GM19328 (cell line): Measurements from ENCODE around the gene DENND1A.

Experiments used
- ATAC-seq: cut with Tn5 transposase; IDR thresholded peaks from one replicate; pipeline ENCODE4 v1.9.1; 2021; ENCODE audit warnings: mild to moderate bottlenecking, moderate library complexity; ENCODE audit not compliant: unreplicated experiment

The DENND1A gene

DNA sequence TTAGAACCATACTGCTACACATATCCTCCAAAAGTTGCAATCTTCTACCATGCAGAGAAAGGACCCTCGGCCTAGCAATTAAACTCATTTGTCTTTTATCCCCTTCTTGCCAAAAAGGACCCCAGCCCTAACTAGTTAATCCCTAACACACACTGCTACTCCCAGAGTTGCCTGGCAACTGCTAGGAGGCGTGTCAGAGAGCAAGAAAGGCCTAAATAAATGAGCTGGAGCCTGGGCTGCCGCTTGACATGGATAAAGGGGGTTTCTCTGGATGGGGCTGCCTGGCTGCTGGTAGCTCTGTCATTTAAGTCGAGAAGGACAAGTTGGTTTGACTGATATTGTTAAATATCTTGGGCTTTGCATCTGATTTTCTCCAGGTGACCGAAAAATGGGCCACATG is 379.1 kb downstream of the DENND1A start:
- ATAC-seq = no peak

DNA sequence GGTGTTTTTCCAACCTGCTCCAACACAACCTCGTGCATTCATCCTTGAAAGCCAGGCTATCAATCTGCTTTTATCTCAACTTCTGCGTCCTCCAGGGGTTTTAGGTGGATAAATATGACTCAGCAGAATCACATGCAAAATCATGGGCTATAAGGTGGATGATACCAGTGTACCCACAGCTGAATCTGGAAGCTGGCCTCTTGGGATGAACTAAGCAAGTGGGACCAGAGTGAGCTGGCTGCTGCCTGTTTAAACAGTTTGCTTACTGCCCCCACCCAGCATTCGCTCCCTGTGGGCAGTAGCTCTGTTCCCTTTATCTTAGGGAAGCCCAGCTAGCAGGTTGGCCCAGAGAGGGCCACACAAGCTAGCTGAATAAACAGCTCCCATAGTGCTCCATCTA is 379.9 kb downstream of the DENND1A start:
- ATAC-seq = no peak

DNA sequence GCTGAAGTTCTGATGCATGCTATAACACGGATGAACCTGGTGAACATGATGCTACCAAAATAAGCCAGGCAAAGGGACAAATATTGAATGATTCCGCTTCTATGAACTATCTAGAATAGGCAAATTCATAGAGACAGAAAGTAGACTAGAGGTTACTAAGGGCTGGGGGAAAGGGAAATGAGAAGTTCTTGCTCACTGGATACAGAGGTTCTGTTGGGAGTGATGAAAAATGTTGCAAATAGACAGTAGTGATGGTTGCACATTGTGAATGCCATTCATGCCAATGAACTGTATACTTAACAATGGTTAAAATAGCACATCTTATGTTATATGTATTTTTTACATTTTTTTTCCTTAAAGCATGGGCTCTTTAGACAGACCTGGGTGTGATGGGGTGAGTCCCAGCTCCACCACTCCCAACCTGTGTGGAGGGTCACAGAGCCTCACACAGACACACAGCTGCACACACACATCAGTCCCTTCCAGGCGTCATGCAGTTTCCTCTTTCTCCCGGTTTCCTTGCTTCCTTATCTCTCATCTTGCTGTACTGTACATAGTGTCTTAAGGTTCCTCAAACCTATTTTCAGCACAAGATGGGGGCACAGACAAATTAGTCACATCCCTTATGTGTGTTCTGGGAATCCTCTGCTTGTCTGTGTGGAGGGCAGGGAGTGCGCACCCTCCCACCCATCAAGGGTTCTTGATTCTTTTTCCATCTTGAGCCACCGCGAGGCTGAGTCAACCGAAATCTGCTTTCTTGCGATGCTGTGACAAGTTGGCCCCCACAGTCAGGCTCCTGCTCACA is 381.0 kb downstream of the DENND1A start:
- no peak for ATAC-seq

DNA sequence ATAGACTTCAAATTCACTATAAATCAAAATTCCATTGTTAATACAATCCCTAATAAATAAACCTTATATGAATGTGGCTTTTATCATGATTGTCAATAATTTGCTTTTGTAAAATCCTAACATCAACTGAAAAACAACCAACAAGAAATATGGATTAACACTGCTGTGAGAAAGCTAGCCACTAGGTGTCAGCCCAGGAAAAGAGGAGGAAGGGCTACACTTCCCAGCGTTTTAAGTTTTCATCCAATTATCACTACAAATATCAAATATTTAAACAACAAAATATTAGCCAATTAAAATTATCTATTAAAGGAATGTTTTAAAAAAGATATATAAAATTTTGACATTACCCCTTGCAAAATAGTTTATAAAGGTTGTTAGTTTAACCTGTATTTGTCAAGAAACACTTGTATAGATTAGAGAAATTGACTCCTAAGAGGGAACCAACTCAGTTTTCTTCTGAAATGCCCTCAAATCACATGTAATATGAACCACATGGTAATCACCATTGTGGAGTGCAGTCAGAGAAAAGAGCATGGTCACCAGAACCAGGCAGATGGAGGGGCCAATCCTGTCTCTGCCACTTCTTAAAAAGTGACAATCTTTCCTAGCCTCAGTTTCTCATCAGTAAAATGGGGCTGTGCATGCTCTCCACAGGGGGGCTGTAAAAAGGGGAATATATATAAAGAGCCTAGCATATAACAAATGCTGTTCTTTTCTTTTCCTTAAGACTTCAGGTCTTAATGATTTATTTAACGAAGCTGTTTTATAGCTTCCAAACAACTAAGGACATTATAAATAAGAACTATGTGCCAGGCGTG is 385.7 kb downstream of the DENND1A start:
- ATAC-seq = no peak

DNA sequence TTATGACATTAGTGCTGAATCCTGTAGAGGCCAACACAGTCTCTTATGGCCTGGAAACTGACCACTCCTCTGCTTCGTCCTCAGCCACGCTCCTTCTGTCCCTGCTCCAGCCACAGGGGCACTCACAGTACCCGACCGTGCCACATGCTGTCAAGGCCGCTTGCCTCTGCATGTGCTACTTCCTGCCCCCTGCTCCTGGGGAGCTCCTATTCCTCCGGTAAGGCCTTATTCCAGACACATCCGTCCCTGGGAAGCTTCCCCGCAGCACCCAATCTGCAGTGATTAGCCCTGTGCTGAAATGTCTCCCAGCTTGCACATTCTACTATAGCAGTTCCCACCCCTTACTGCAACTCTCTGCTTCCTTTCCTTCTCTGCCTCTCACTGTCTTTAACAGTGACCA is 386.4 kb downstream of the DENND1A start:
- ATAC-seq = no peak

DNA sequence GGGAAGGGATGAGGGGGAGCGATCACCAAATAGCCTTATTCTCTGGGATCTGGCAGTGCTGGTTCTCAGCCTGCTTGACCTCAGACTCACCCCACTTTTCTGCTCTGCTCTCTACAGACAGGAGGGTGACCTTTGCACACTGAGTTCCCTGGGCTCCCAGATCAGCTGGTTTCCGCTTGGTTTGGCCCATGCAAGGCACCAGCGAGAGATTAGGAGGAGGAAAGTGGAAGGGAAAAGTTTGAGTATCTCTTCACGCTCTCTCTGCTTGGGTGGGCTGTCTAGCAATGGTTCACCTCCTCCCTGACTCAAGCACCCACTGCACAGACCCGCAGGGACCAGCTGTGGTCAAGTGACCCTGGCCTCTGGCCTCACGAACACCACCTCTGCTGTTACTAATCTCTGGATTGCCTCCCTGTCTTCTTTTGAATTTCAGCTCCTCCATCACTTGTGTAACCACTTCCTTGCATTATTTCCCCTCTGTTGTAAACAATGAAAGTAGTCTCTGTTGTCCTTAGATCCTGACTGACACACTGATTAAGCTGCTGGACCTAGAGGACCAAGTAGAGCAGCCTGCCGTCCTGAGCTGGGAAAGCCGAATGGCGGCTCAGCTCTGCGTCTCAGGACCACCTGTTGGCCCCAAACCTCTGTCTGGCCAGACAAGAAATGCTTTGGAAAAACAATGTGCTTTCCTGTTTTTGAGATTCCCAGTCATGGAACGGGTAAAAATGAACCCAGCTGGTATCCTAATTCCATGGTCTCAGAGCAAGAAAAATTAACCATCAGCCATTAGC is 387.3 kb downstream of the DENND1A start:
- no peak for ATAC-seq

DNA sequence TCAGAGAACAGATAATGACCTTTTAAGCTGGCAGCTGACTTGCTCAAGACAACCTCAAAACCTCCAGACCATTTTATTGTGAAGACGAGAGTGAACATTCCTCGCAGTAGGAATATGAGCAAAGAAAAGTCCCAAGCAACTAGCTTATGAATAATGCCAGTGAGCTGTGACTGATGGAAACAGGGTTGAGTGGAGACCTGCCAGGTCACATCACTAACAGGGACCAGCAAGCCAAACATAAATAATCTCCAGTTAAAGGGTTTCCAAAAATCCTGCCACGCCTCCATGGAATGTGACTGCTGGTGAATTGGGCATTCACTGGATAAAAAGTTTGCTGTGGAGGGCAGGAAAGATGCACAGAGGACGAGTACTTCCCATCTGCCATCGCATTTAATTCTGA is 388.5 kb downstream of the DENND1A start:
- no peak for ATAC-seq

DNA sequence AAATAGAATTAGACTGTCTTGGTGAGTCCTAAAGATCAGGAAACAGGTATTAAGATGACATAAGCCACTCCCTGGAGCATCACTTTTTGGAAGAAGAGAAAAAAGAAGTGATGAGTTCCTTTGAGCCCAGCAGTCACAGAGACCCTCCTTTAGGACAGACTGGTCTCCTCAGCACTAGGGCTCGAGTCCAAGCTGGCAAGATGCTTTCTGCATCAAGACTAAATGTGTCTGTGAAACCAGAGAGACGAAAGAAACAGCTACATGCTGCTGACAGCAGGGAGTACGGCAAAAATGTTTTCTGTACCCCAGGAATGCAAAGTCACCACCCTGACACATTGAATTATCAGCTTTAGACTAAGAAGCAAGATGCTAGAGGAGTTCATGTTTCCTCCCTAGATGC is 389.5 kb downstream of the DENND1A start:
- ATAC-seq = no peak

DNA sequence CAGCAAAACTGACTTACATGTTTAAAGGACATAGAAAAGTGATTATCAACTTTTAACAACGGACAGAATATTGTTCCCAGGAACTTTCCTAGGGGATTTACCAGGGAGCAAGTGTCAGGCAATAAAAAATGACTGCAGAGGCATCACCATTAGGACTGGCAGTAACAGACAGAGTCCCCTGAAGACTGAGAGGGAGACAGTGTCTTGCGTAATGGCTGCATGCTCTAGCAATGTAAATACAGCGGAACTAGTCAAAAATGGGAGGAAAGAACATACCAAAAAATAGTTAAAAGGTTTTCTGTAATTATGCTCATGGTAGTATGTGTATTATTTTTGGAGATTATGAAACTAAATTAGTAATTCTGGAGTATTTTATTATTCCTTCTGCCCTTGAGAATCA is 392.1 kb downstream of the DENND1A start:
- ATAC-seq = no peak

DNA sequence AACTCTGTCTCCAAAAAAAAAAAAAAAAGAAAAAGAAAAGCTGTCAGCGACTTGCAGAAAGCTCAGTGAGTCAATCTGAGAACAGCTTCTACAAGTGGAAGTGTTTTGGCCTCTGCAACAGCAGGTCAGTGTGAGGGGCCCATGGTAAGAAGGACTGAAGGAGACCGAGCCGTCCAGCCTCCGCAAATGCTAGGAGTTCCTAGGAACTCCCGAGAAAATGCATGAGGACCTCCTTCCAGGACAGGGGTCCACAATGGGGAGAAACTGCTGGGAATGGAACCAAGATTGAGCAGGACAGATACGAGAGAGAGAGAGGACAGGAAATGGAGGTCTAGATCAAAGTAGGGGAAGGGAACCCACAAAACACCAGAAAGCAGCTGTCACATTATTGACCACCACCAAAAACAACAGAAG is 393.5 kb downstream of the DENND1A start:
- ATAC-seq = no peak

DNA sequence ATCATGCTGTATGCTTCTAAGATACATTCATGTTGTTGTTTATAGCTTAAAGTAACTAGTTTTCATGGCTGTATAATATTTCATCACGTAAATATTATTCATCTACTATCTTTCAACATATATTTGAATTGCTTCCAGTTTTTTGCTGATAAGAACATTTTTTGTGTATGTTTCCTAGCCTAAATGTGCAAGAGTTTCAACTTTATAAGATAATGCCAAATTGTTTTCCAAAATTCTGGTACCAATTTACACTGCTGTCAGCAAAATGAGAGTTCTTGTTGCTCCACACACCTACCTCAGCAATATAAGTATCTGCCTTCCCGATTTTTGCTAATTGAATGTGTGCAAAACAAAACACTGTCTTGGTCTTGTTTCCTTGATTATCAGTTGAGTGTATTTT is 395.6 kb downstream of the DENND1A start:
- ATAC-seq = no peak

DNA sequence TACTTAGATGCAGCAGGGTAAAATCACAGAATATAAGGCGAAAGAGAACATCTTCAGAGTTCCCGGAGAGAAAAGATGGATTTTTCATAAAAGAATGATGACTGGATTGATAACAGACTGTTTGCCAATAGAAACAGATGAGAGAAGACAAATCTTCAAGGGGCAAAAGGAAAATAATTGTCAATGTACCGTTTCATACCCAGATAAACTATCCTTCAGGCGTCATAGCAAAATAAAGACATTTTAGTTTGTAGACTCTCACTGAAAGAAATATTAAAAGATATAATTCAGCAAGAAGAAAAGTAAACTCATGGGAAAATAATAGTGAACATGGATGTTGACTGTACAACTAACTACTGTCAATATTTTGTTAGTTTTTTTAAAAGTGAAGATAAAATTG is 399.7 kb downstream of the DENND1A start:
- ATAC-seq = no peak

DNA sequence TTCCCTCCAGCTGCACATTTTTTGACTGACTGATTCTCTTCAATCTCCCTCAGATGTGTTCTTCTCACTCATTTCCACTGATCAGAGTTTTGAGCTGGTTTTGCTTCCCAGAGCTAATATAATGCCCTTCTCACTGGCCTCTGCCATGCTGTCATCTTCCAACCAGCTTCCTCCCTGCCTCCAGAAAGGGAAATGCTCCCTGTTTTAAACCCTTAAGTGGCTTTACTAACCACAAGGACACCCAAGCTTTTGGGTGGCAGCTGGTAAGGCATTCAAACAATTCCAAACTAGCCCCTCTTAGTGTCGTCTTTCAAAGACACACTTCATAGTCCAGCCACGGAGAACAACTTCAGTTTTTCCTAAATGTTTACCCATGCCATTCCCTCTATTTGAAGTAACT is 401.4 kb downstream of the DENND1A start:
- no peak for ATAC-seq

DNA sequence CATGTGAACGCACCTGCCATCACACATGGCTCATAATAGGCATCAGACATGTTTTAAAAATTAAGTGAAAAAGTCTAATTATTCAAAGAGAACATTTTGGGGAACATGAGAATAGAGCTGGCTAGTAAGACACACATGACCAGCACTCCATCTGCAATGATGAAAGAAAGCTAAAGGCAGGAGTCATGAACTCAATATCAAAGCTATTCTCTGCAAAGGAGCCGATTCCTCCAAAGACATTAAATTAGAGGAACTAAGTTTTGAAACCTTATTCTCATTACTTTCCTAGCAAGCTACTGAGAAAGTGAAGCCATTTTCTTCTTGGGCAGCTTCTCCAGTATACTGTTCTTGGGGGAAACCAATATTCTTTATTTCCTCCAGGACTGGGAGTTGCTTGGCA is 401.9 kb downstream of the DENND1A start:
- ATAC-seq = no peak

DNA sequence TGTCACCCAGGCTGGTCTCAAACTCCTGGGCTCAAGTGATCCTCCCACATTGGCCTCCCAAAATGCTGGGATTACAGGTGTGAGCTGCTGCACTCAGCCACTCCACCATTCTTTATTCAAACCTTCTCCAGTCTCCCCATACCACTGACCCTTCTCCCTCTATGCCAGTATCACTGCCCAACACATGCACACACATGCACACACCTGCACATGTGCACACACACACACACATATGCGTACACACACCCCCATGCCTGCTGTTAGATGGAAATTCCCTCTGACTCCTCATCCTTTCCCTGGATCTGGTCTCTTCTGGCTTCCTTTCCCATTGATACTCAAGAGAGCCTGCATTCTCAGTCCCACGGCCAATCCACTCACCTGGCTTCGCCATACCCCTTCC is 404.0 kb downstream of the DENND1A start:
- ATAC-seq = no peak

DNA sequence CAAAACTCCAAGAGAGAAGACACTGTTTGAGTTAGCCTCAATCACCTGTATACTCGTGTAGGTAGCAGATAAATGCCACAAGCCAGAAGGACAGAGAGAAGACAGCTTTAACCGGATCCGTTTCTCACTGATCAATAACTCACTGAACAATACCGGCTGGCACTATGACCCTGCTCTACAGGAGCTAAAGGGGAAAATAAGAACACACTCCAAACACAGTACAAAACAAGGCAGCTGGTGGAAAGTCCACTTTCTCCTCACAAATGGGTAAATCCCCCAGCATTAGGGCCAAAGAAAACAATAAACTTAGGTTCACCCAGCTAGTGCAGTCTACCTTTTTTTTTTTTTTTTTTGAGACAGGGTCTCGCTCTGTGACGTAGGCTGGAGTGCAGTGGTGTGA is 404.5 kb downstream of the DENND1A start:
- no peak for ATAC-seq

DNA sequence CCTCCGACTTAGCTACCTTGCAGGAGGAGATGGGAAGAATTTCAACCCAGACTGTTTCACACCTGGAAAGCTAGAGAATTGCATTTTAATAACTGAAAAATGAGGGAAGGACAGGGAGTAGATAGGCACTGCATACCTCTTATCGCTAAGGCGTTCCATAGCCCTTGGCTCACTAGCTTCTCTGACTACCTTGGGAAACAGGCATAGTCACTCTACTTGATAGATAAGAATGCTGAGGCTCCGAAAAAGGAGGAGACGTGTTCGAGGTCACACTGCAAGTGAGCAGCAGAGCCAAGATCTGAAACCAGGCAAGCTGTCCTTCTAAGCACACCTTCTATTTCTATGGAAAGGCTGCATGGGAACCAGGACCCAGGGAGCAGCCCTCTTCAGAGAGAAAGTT is 405.1 kb downstream of the DENND1A start:
- no peak for ATAC-seq

DNA sequence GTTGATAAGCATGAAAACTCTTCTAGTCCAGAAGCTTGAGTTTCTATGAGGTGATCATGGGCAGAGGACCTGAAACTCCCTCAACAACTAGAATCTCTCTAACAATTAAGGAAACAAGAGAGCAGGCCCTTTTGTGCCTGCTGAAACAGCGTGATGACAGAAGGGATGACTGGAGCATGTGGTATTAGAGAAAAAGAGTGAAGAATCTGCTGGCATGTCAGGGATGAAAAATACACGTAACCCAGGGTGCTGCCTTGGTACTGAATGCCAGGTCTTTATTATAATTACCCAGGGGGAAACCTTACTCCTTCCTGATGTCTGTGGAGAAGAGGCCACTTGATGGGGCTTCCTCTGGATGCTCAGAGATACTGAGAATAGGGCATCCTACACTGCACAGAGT is 406.1 kb downstream of the DENND1A start:
- no peak for ATAC-seq

DNA sequence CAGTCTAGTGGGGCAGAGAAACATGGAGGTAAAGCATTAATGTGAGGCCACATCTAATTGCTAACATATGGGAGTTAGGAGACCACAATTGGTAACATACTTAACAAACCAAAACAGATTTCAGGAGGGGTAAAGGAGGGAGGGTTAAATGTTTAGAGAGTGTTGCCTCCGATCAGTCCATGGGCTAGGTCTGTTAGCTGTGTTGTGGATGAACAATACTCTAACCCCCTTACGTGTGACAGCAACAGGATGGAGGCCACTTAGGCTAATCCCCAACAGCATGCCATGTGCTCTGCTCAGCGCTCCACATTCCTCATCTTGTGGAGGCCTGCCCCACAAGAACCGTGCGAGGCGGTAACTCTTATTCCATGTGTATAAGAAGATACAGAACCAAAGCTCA is 406.9 kb downstream of the DENND1A start:
- no peak for ATAC-seq

DNA sequence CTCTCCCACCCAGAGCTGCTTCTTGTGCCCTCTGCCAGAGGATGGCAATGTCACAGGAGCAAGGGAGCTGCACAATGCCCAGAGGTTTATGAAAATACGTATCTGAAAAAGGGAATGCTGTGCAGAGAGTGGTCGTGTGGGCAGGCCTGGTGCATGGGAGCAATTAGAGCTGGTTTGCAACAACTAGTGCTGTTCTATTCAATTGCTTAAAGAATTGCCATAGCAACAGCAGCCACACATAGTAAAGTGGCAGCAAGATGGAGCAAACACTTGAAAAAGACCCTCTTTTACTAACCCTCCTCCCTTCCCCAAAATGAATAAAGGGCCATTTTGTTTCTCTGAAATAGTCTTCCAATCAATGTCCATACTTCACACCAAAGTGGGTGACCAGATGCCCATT is 407.7 kb downstream of the DENND1A start:
- no peak for ATAC-seq

DNA sequence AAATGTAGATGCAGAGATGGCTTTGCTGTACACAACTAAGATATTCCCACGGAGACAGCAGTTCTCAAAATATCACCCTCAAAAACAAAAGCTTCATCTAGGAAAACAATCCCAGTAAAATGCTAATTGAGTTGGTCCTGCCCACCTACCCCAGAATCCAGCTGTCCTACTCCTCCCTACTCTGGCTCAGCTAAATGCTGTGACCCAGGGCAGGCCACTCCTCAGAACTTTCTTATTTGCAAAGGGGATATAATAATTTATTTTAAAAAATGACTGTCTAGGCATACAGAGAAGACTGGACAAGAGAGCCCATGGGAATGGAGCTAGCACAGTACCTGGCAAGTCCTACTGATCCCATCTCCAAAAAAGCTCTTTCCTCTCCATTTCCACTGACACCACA is 411.6 kb downstream of the DENND1A start:
- ATAC-seq = no peak

DNA sequence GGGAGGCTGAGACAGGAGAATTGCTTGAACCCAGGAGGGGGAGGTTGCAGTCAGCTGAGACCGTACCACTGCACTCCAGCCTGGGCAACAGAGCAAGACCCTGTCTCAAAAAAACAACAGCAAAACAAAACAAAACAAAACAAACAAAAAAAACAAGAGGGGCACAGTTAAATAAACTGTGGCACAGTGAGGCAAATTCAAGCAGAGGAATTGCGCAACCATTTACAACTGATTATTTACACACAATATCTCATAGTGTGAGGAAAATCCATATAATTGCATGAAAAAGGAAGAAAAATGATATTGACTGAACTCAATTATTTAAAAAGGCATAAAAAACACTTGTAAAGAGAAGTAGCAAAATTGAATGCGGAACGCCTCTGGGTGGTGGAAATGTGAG is 412.4 kb downstream of the DENND1A start:
- no peak for ATAC-seq
